NCI-H1436 (cell line): ENCODE data around the gene NUCB1.

Source experiments
- DNase-seq: peaks from one replicate; lab custom pipeline; 2025; lab: John Stamatoyannopoulos, UW

The NUCB1 gene

GRCh38 chr19:48935864-48936263 lies 35.8 kb downstream of the NUCB1 start:
- DNase-seq: no peak

GRCh38 chr19:48938256-48938655 lies 38.1 kb downstream of the NUCB1 start:
- DNase-seq: no peak

GRCh38 chr19:48940902-48941301 lies 40.8 kb downstream of the NUCB1 start:
- no peak for DNase-seq

GRCh38 chr19:48943081-48943480 lies 43.0 kb downstream of the NUCB1 start:
- DNase-seq: no peak

- DNase-seq: no peak
These were observed 45.3 kb downstream of the NUCB1 start for GRCh38 chr19:48945415-48945814.

GRCh38 chr19:48945817-48946216 lies 45.7 kb downstream of the NUCB1 start:
- DNase-seq: no peak

GRCh38 chr19:48946463-48947257 lies 46.5 kb downstream of the NUCB1 start:
- DNase-seq: no peak

- no peak for DNase-seq
These were observed 47.1 kb downstream of the NUCB1 start for GRCh38 chr19:48947258-48947542.

- DNase-seq: no peak
These were observed 50.0 kb downstream of the NUCB1 start for GRCh38 chr19:48950159-48950558.

- DNase-seq: no peak
These were observed 50.9 kb downstream of the NUCB1 start for GRCh38 chr19:48950830-48951519.

GRCh38 chr19:48953141-48953540 lies 53.0 kb downstream of the NUCB1 start:
- DNase-seq: no peak

- DNase-seq: no peak
These were observed 54.0 kb downstream of the NUCB1 start for GRCh38 chr19:48953990-48954594.

- DNase-seq: peak; percentile 99
These were observed 54.6 kb downstream of the NUCB1 start, which contains the start of gene BAX for GRCh38 chr19:48954595-48955307. BAX (plus strand) TSS chr19:48954875; CDS start chr19:48954929, 54 bp downstream.

- DNase-seq: no peak
These were observed 55.3 kb downstream of the NUCB1 start for GRCh38 chr19:48955308-48955958.

- no peak for DNase-seq
These were observed 57.9 kb downstream of the NUCB1 start for GRCh38 chr19:48958006-48958405.

GRCh38 chr19:48959341-48960239 lies 59.5 kb downstream of the NUCB1 start:
- no peak for DNase-seq

- no peak for DNase-seq
These were observed 61.0 kb downstream of the NUCB1 start for GRCh38 chr19:48961051-48961649.

- DNase-seq: no peak
These were observed 61.5 kb downstream of the NUCB1 start for GRCh38 chr19:48961673-48962028.

- no peak for DNase-seq
These were observed 62.1 kb downstream of the NUCB1 start for GRCh38 chr19:48962029-48962848.

- DNase-seq: no peak
These were observed 62.7 kb downstream of the NUCB1 start for GRCh38 chr19:48962849-48963165.
